NOMO-1 (cell line): ENCODE measurements around the gene JPT2.
"Not testable (repeated sequence)": the region's sequence is repeated elsewhere in the genome, so short reads cannot be mapped to it uniquely, and the experiment has no call there.

Source experiments
- DNase-seq, 2 experiments: peaks; one replicate each; lab custom pipeline; 2025; ENCODE audit not compliant: unreplicated experiment in 2 of 2; lab: John Stamatoyannopoulos, UW

The JPT2 gene

GRCh38 chr16:1673424-1674151, 4.5 kb upstream of the JPT2 start:
- DNase-seq: no peak

DNA sequence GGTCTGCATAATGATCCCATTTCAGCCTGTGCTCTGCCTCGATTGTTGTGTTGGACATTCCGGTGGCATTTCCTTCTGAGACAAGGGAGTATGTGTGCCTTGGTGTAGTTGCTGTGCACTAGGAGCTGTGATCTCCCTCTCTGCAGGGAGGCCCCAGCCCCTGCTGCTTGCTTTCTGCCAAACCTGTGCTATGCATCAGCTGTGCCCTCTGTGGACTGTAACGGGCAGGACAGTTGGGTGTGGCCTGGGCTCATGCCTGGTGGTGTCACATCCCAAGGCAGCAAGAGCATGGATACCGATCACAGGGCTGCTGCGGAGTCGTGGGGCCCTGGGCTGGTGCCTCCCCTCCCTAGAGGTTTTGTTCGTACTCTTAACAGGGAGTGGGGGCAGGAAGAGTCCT, 3.8 kb upstream of the JPT2 start:
- no peak for DNase-seq

- no peak for DNase-seq
Observed at GRCh38 chr16:1674751-1675664, 3.1 kb upstream of the JPT2 start.

DNA sequence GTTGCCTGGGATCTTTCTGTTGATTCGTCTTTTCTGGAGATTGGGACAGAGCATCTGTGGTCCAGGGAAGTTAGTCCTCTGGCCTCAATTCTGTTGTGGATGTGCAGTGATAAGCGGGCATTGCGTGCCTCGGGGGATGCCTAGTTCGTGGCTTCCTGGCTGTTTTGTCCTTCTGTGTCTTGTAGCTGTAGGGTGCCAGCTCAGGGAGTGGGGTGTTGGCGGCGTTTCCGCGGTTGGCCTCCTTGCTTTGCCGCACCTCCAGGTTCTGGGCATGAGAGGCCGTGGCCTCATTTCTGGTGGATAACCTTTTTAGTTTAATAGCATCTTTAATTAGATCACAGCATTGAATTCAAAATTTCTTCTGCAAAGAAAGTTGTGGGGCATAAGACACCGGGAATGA, 1.4 kb upstream of the JPT2 start:
- no peak for DNase-seq

GRCh38 chr16:1677339-1677738, 740 bp upstream of the JPT2 start:
- no peak for DNase-seq

GRCh38 chr16:1678500-1679098, 520 bp downstream of the JPT2 start:
- peak; percentile 5 to 26 for DNase-seq

DNA sequence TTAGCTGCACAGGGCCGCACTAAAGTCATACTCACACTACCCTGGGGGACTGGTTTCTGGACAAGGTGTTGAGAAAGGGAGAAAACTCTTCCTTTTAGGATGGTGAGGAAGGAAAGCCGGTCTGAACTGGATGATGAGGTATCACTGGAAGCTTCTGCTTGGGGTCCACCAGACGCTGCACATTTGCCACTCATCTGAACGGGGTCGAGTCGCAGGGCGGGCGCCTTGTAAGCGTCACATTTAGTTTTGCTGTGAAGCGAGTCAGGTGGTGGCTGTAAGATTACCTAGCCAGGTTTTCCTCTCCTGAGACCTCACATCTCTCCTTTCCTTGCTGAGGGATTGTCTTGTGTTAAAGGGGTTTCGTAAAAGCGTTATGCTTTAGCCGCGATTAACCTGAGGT, 2.3 kb downstream of the JPT2 start:
- no peak for DNase-seq

DNA sequence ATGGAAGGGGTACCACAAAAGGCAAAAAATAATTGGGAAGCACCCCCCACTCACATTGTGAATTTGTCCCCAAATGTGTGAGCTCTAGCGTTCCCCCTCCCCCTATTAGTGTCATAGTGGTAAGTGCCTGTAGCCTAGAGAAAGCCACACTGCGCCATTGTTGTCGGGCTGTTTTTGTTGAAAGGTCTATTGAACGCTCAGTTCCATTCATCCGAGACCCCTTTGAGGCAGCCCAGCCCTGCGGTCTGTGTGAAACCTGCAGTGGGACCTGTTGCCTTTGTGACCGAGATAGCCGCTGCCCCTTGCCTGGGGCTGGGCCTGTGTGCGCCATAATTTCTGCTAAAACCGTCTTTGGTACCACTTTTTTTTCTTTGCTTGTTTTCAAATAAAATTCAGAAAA, 3.0 kb downstream of the JPT2 start:
- DNase-seq: no peak

DNA sequence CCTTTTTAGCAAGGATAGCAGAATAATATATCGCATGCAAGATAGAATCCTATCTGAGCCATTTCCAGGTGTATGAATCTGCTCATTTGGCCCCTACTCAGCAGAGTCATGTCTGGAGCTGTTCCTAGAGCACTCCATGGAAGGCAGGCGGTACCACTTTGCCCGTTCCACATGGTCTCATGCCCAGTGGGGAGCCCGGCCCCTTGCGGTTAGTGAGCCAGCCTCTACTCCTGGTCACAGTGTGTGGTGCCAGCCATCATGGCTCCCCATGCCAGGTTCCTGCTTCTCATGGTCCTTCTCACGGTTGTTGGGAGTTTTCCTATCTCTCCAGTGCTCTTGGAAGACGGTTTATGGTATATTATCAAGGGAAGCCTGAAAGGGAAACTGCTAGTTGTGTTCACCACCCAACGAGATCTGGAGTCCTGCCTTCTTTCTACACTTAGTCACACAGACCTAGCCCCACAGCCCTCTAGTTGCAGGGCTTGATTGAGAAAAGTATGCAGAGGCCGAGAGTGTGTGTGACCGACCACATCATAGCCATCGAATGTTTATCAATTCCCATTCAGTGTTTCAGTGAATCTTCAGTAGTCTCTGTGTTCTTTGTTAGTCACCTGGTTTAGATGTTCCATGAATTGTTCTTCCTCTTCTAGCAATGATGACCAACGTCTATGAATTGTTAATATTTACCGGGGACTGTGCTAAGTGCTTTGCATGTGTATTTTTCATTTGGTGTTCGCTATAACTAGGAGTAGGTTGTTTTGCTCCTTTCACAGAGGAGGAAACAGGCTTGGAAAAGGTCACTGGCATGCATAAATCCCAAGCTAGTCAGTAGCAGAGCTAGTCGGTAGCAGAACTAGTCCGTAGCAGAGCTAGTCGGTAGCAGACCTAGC, 9.6 kb downstream of the JPT2 start:
- DNase-seq: no peak

- DNase-seq: no peak
Observed at GRCh38 chr16:1688807-1689560, 10.9 kb downstream of the JPT2 start.

- no peak for DNase-seq
Observed at GRCh38 chr16:1689853-1690252, 11.8 kb downstream of the JPT2 start.

DNA sequence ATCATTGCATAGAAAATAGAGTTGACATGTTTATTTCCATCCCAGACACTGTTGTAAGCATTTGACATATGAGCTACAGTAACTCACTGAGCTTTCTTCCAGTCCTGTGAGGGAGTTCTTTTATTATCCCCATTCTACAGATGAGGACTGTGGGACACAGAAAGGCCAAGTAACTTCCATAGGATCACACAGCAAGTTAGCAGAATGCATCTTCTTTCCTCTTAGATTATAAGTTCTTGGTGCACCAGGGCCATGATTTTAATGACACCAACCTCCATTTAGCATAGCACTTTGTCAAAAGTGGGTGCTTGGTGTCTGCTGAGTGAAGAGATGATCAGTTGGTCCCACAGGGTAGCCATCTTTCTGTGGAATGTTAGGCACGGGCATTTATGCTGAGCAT, 12.7 kb downstream of the JPT2 start:
- DNase-seq: no peak

GRCh38 chr16:1691276-1691675, 13.2 kb downstream of the JPT2 start:
- no peak for DNase-seq

GRCh38 chr16:1691956-1692355, 13.9 kb downstream of the JPT2 start:
- DNase-seq: no peak

- DNase-seq: no peak
Observed at GRCh38 chr16:1696863-1697262, 18.8 kb downstream of the JPT2 start.

DNA sequence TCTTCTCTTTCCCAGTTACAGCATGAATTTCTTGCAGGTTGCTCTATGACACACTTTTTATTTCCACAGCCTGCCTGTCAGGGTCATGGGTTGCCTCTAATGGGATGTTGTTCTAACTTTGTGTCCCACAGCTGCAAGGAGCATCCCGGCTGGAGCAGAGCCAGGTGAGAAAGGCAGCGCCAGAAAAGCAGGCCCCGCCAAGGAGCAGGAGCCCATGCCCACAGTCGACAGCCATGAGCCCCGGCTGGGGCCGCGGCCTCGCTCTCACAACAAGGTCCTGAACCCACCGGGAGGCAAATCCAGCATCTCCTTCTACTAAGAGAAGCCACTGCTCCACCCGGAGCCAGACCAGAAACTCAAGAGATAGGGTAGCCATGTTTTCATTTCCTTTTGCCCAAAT, 20.6 kb downstream of the JPT2 start:
- DNase-seq: no peak

DNA sequence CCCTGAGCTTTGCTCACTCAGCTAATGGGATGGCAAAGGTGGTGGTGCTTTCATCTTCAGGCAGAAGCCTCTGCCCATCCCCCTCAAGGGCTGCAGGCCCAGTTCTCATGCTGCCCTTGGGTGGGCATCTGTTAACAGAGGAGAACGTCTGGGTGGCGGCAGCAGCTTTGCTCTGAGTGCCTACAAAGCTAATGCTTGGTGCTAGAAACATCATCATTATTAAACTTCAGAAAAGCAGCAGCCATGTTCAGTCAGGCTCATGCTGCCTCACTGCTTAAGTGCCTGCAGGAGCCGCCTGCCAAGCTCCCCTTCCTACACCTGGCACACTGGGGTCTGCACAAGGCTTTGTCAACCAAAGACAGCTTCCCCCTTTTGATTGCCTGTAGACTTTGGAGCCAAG, 22.2 kb downstream of the JPT2 start:
- no peak for DNase-seq

DNA sequence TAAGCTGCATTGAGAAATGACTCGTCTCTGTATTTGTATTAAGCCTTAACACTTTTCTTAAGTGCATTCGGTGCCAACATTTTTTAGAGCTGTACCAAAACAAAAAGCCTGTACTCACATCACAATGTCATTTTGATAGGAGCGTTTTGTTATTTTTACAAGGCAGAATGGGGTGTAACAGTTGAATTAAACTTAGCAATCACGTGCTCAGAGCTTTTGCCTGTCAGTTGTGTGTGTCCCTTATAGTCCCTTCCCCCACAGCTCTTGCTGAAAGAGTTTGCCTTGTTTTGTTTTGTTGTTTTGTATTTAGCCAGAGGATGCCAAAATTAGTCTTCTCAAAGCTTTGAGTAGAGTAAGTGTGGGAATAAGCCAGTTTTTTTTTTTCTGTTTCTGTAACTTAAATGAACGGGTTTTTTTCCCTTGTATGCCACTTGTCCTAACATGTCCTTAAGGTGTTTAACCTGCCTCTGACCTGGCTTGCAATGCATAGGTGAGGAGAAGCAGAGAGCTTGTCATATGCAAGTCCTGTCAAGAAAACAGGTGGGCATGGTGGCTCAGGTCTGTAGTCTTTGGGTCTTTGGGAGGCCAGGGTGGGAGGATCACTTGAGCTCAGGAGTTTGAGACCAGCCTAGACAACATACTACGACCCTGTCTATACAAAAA, 23.3 kb downstream of the JPT2 start:
- DNase-seq: no peak

DNA sequence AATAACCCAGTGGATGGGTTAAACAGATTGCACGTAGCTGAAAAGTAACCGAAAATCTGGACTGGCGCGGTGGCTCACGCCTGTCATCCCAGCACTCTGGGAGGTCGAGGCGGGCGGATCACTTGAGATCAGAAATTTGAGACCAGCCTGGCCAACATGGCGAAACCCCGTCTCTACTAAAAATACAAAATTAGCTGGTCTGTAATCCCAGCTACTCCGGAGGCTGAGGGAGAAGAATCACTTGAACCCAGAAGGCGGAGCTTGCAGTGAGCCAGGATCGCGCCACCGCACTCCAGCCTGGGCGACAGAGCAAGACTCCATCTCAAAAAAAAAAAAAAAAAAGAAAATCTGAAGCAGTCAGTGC, 27.2 kb downstream of the JPT2 start:
- DNase-seq: not testable (repeated sequence)
